Stimulated activated naive B cell treated with anti-CD40 and anti-IgM and Interleukin-4, amounts not matched to agents 10 μg/mL and 1 μg/mL and 100 μg/mL, for 72 hours (primary cell): ENCODE measurements around the gene CMTM7.

ENCODE experiments used
- ATAC-seq, 2 donors: fragments of 150-1000 bp; cut with Tn5 transposase; replicated peaks; 2 replicates each; pipeline ENCODE4 v1.10.0; 2021; ENCODE audit warnings: moderate library complexity in 1 of 2
- DNase-seq: peaks from one replicate; pipeline ENCODE4 v3.0.0; 2021
- H3K27ac Mint-ChIP-seq: one replicate; pipeline ENCODE4 v1.8.0; 2022; ENCODE audit warnings: mild to moderate bottlenecking, mixed read lengths
- H3K27me3 Mint-ChIP-seq, 2 donors: one replicate each; pipeline ENCODE4 v1.8.0; 2022; ENCODE audit warnings: mixed read lengths in 2 of 2
- H3K36me3 Mint-ChIP-seq, 2 donors: one replicate each; pipeline ENCODE4 v1.8.0; 2022; ENCODE audit warnings: mixed read lengths in 2 of 2, mild to moderate bottlenecking in 1 of 2
- H3K4me1 Mint-ChIP-seq, 2 donors: one replicate each; pipeline ENCODE4 v1.8.0; 2022; ENCODE audit warnings: mixed read lengths in 2 of 2, mild to moderate bottlenecking in 1 of 2
- H3K4me3 Mint-ChIP-seq, 2 donors: one replicate each; pipeline ENCODE4 v1.8.0; 2022; ENCODE audit warnings: mild to moderate bottlenecking in 2 of 2, mixed read lengths in 2 of 2, moderate library complexity in 1 of 2
- H3K9me3 Mint-ChIP-seq, 2 donors: one replicate each; pipeline ENCODE4 v1.8.0; 2022; ENCODE audit warnings: mixed read lengths in 2 of 2, mild to moderate bottlenecking in 1 of 2

Gene CMTM7

DNA sequence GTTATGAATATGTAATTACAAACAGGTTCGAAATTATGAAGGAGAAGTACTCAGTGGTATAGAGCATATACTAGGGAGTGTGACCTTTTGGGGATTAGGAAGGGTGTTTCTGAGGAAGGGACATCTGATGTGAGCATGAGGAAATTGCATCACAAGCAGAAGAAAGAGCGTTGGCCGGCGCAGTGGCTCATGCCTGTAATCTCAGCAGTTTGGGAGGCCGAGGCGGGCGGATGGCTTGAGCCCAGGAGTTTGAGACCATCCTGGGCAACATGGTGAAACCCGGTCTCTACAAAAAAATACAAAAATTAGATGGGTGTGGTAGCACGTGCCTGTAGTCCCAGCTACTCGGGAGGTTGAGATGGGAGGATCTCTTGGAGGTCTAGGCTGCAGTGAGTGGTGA, 6.9 kb downstream of the CMTM7 start:
- no peak overlapping the region for H3K4me3 Mint-ChIP-seq
- peak overlapping the region; percentile 51 for H3K27ac Mint-ChIP-seq
- H3K36me3 Mint-ChIP-seq, result peaks cover 17 to 21% of the 10 kb centered on the region in 2 donors
- H3K4me1 Mint-ChIP-seq, result peaks cover 51 to 94% of the 10 kb centered on the region in 2 donors
- DNase-seq (no peak), ATAC-seq (no peak)
- no peaks in the 10 kb centered on the region for H3K9me3 Mint-ChIP-seq
- no peaks in the 10 kb centered on the region for H3K27me3 Mint-ChIP-seq

DNA sequence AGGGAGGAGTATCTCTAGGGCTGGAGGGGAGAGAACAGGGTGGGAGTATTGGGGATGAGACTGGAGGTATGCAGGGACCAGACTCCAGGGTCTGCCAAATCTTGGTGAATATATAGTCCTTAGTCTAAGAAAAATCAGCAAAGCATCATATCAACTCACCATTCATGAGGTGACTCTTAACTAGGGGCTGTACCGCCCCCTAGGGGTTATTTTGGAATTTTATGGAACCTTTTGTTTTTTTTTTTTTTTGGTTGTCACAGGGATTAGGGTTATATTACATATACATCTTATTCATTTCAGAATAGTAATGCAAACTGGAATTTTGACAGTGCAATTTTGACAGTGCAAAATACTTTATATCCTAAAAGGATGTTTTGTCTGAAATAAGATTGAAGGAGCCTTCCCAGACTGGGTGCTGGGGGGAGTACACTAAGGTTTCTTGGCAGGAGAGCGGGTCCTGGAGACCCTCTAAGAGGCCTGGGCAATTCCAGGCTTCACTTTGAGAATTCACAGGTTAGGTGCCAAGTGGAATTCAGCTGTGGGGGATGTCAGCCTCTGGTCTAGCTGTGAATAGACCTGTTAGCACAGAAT, 7.5 kb downstream of the CMTM7 start:
- H3K27me3 Mint-ChIP-seq, result no peaks in the 10 kb centered on the region
- no peaks in the 10 kb centered on the region for H3K9me3 Mint-ChIP-seq
- H3K4me3 Mint-ChIP-seq, result no peak overlapping the region
- H3K27ac Mint-ChIP-seq, result peak overlapping the region; percentile 51
- DNase-seq (no peak), ATAC-seq (peak; percentile 28 to 38)
- H3K4me1 Mint-ChIP-seq, result peaks cover 50 to 93% of the 10 kb centered on the region in 2 donors
- peaks cover 17 to 25% of the 10 kb centered on the region in 2 donors for H3K36me3 Mint-ChIP-seq

DNA sequence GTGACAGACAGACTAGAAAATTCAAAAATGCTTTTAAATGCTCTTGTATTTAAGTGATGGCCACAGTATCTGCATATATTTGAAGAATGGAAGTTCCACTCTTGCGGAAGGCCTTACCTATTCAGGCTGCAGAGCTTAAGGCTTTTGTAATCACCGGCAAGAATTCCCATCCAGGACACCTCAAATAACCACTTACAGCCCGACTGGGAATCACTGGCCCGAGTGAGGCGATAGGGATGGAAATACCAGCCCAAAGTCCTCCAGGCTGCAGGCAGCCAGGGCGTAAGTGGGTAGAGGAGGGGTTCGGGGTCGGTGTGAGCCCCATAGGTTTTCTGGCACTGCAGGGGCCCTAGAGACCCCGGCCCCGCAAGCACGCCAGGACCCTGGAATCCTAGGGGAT, 9.5 kb downstream of the CMTM7 start:
- no peak for DNase-seq
- Mint-ChIP-seq H3K9me3 (no peaks in the 10 kb centered on the region), H3K27me3 (no peaks in the 10 kb centered on the region), H3K4me3 (peak overlapping the region; percentile 85 to 94), H3K36me3 (peaks cover 16 to 26% of the 10 kb centered on the region in 2 donors), H3K4me1 (peaks cover 44 to 88% of the 10 kb centered on the region in 2 donors), H3K27ac (peak overlapping the region; percentile 97)
- peak in 1 of 2 donors; percentile 26 for ATAC-seq

DNA sequence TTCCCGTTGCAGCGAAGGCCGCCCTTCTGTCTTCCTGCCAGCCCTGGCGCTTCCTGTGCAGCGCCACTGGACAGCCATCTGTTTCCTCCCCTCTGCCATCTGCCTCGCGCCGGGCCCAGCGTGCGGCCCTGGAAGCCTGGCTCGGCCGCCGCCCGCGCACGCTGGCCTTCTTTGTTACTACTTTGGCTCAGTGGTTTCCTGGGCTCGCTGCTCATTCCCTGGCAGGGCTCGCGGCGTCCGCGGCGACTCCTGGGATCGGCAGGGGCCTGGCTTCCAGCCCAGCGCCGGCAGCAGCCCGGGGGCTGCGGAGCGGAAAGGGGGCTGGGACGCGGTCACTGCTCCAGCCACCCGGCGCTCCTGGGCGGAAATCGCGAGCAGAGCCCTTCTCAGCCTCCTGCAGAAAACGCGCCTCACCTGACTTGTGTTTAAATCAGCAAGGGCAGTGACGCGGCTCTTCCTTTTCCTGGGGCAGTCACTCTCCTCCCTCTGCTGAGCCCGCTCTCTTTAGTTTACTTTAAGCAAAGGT, 10.0 kb downstream of the CMTM7 start:
- H3K27me3 Mint-ChIP-seq, result no peaks in the 10 kb centered on the region
- peak overlapping the region; percentile 85 to 94 for H3K4me3 Mint-ChIP-seq
- H3K4me1 Mint-ChIP-seq, result peaks cover 47 to 89% of the 10 kb centered on the region in 2 donors
- peaks cover 15 to 25% of the 10 kb centered on the region in 2 donors for H3K36me3 Mint-ChIP-seq
- DNase-seq (no peak), ATAC-seq (peak; percentile 72 to 77)
- H3K27ac Mint-ChIP-seq, result peak overlapping the region; percentile 97
- no peaks in the 10 kb centered on the region for H3K9me3 Mint-ChIP-seq

DNA sequence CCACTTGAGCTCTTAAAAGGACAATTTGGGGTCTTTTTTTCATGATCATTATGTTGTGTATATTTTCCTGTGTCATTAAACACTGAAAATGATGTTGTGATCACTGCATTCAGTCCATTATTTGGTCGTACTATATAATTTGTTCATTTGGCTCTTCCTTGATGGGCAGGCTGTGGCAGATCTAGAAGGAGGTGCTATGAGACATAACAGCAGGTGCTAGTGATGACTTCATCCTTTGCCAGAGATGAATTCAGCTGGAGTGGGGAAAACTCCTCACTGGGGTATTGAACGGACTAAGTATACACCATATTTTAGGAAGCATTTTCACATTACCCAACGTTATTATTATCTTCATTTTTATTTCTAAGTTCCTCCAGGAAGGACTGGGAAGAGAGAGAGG, 12.0 kb downstream of the CMTM7 start:
- no peaks in the 10 kb centered on the region for H3K27me3 Mint-ChIP-seq
- no peak overlapping the region for H3K27ac Mint-ChIP-seq
- ATAC-seq (no peak), DNase-seq (no peak)
- no peak overlapping the region for H3K4me3 Mint-ChIP-seq
- no peaks in the 10 kb centered on the region for H3K9me3 Mint-ChIP-seq
- peaks cover 13 to 24% of the 10 kb centered on the region in 2 donors for H3K36me3 Mint-ChIP-seq
- H3K4me1 Mint-ChIP-seq, result peaks cover 43 to 89% of the 10 kb centered on the region in 2 donors

DNA sequence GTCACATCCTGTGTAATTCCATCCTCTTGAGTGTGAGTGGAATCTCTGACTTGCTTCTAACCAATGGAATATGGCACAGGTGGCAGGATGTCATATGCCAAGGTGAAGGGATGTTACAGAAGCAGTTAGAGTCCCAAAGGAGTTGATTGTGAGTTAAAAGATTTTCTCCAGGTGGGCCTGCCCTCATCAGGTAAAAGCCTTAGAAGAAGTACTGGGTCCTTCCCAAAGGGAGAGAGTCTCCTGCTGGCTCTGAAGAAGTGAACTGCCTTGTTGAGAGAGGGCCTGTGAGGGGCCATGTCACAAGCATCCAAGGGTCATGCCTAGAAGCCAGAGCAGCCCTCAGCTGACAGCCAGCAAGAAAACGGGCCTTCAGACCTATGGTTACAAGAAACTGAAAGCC, 13.1 kb downstream of the CMTM7 start:
- H3K4me3 Mint-ChIP-seq, result no peak overlapping the region
- H3K27me3 Mint-ChIP-seq, result no peaks in the 10 kb centered on the region
- no peak for ATAC-seq
- H3K9me3 Mint-ChIP-seq, result no peaks in the 10 kb centered on the region
- peaks cover 45 to 88% of the 10 kb centered on the region in 2 donors for H3K4me1 Mint-ChIP-seq
- H3K27ac Mint-ChIP-seq, result peak overlapping the region; percentile 37
- H3K36me3 Mint-ChIP-seq, result peaks cover 15 to 27% of the 10 kb centered on the region in 2 donors
- DNase-seq, result no peak

DNA sequence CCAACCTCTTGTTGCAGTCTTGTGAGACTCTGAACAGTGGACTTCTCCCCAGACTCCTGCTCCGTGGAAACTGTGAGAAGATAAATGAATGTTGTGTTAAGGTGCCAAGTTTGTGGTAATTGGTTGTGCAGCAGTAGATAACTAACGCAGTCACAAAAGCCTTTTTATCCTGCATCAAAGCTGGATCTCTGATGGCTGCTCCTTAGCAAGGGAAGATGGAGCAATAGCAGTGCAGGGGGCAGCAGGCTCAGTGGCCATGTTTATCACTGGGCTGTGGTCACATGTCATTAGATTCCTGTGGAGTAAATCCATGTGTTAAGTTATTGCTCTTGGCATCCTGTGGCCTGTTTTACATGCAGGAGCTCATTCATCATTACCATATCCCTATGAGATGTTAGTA, 13.5 kb downstream of the CMTM7 start:
- no peak overlapping the region for H3K4me3 Mint-ChIP-seq

DNA sequence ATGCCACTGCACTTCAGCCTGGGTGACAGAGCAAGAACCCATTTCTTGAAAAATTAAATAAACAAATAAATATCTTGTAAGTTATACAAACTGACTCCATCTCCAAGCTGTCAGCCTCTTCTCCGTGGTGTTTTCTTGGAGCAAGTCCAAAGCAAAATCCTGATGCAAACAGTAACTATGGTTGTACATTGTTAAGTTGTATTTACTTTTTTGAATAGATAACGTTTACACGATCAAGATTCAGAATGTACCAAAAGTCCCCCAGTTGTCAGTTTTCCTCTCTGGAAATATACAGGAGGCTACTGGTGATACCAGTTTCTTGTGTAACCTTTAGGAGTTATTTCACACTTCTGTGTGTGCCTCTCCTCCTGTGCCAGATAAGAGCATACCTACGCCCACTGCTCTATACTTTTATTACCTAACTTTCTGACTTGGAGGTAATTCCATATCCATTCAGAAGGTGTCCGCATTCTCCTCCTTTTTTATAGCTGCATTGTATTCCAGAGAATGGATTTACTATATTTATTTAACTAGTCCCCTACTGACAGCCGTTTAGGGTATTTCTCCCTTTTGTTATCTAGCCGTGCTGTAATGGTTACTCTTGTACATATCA, 14.2 kb downstream of the CMTM7 start:
- no peak for ATAC-seq
- peaks cover 48 to 90% of the 10 kb centered on the region in 2 donors for H3K4me1 Mint-ChIP-seq

More for the DNA sequence above, 13.5 kb downstream of the CMTM7 start:
- peaks cover 49 to 90% of the 10 kb centered on the region in 2 donors for H3K4me1 Mint-ChIP-seq
- H3K9me3 Mint-ChIP-seq, result no peaks in the 10 kb centered on the region
- H3K27ac Mint-ChIP-seq, result no peak overlapping the region
- peaks cover 18 to 31% of the 10 kb centered on the region in 2 donors for H3K36me3 Mint-ChIP-seq
- ATAC-seq (no peak), DNase-seq (no peak)
- H3K27me3 Mint-ChIP-seq, result no peaks in the 10 kb centered on the region

DNA sequence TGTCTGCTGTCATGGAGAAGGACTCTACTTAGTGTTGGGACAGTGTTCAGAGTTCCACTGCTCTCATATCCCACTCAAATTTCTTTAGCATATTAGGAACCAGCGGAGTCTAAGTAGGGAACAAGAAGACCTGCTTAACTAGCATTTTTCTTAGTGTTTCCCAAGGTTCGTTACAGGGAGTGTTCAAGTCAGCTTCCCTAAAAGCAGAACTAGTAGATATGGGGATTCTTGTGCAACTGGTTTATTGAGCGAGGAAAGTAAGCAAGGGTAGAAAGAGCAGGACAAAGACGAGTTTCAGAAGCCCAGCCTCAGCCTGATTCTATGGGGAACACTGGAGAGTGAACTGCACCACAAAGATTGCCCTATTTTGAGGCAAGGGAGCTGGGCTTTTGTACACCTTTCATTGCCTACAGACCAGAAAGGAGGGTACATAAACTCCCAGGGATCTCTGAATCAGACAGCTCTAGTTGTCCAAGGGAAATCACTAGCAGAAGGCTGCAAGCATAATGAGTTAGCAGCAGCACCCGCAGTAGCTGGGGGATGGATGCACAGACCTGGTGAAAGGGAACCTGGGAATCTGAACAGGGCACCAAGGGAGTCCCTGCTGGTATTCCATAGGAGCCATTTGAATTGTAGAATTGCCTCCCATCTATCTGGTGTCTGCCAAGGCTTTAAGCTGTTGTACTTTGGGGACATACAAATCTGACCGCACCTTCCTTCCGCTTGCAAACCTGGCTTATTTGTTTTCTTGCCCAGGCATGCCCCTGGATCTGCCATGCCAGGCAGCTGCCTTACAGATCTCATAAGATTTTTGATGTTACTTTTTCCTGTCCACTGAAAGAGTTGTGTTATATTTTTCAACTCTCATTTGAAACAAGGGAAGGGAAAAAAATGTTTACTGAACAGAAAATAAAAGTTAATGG, 15.1 kb downstream of the CMTM7 start:
- Mint-ChIP-seq H3K9me3 (no peaks in the 10 kb centered on the region), H3K4me1 (peaks cover 48 to 86% of the 10 kb centered on the region in 2 donors)
- ATAC-seq, result no peak

More for the DNA sequence above, 14.2 kb downstream of the CMTM7 start:
- no peak for DNase-seq
- Mint-ChIP-seq H3K4me3 (no peak overlapping the region), H3K9me3 (no peaks in the 10 kb centered on the region), H3K36me3 (peaks cover 18 to 35% of the 10 kb centered on the region in 2 donors), H3K27ac (no peak overlapping the region), H3K27me3 (no peaks in the 10 kb centered on the region)

DNA sequence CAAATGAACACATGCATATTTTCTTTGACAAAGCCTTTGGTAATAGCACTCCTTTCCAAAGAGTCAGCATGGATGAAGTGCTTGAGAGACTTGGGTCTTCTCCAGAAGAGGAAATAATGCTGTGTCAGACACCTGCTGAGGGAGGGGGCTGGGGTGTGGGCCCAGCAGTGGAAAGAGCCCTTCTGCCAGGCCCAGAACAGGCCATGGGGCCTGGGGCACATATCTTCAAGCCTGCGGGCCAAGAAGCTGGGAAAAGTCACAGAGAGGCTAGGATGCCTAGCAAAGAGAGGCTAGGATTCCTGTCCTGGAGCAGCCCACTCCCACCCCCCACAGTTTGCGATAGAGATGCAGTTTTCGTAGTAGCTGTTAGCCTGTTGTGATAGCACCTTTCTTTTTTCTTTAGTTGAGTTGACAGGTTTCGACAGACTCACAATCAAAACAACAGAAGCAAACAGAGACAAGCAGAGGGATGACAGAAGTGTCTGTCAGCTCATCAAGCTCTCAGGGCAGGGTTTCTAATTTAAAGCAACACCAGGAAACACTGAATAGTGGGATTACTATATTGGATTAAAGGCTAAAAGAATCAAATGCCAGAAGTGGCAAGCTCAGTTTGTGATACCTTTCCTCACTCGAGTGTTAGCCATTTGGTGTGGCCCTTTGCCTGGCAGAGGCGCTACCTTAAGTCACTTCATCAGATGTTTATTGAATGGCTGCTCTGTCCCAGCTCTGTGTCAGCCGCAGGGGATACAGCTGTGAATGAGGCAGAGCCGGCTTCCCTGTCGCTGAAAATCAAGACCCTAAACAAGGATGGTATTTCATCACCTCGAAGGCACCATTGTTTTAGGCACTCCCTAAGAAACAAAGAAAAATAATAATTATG, 19.0 kb downstream of the CMTM7 start:
- Mint-ChIP-seq H3K27me3 (no peaks in the 10 kb centered on the region), H3K27ac (peak overlapping the region; percentile 37), H3K4me1 (peaks cover 40 to 73% of the 10 kb centered on the region in 2 donors), H3K36me3 (peaks cover 5 to 36% of the 10 kb centered on the region in 2 donors), H3K9me3 (no peaks in the 10 kb centered on the region), H3K4me3 (no peak overlapping the region)
- DNase-seq, result no peak
- ATAC-seq, result no peak

More for the DNA sequence above, 15.1 kb downstream of the CMTM7 start:
- H3K36me3 Mint-ChIP-seq, result peaks cover 18 to 39% of the 10 kb centered on the region in 2 donors
- H3K27ac Mint-ChIP-seq, result no peak overlapping the region
- H3K27me3 Mint-ChIP-seq, result no peaks in the 10 kb centered on the region
- no peak overlapping the region for H3K4me3 Mint-ChIP-seq
- no peak for DNase-seq

DNA sequence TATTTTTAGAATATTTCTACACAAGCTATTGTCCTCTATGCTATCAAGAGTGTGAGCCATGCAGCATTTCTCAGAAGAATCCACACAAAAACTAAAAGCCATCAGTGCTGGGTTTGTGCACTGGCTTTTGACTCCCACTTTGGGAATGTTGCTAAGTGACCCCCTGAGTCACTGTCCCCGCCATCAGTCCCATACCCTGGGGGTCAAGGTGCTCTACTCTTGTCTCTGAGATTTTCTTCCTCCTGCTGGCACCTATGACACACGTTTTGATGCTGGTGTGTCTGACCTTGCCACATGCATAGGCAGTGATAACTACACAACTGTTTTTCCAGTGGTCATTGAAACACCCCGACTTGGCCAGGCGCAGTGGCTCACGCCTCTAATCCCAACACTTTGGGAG, 19.8 kb downstream of the CMTM7 start:
- Mint-ChIP-seq H3K4me3 (no peak overlapping the region), H3K27ac (no peak overlapping the region), H3K36me3 (peaks cover 5 to 36% of the 10 kb centered on the region in 2 donors), H3K9me3 (no peaks in the 10 kb centered on the region), H3K27me3 (no peaks in the 10 kb centered on the region), H3K4me1 (peaks cover 43 to 71% of the 10 kb centered on the region in 2 donors)
- ATAC-seq, result no peak
- no peak for DNase-seq

DNA sequence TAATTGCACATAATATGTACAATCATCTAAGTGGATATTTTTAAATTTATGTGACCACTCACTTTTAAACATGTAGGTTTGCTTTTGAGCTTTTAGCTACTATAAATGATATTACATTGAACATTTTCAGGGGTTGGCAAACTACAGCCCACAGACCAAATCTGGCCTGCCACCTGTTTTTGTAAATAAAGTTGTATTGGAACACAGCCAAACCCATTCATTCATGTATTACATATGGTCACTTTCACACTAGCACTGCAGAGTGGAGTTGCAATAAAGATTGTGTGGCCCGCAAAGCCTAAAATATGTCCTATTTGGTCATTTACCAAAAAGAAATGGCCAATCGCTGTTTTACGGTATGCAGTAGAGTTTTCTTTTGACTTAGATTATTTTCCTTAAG, 21.2 kb downstream of the CMTM7 start:
- Mint-ChIP-seq H3K27ac (no peak overlapping the region), H3K36me3 (peaks cover 5 to 33% of the 10 kb centered on the region in 2 donors), H3K9me3 (no peaks in the 10 kb centered on the region), H3K4me3 (no peak overlapping the region), H3K27me3 (no peaks in the 10 kb centered on the region), H3K4me1 (peaks cover 37 to 68% of the 10 kb centered on the region in 2 donors)
- ATAC-seq, result no peak
- DNase-seq, result no peak

DNA sequence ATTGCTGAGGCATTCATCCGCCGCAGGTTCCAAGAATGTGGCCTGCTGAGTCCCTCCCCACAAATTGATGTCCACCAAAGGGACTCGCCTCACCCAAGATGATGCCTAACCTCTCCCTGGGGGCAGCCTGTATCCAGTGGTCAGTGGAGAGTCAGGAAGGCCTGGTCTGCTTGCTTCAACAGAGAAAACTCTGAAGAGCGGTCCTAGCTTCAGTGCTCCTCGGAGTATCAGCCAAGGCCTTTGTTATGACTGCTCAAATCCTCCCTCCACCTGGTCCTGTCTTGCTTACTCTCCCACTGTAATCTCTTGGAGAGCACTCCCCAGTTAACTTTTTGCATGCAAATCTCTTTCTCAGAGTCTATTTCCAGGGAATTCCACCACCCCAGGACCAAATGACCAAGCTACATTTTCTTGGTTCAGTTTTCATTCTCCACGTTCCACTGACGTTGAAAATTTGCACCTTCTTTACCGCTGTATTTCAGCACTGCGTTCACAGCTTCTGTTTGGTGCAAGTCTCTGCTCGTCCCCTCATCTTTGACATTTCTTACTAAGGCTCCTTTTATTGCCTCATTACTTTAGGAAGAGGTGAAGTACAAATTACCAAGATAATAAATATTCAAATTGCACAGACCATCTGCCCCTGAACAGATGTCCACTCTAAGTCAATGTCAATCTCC, 22.3 kb downstream of the CMTM7 start:
- no peak for DNase-seq
- peaks cover 42 to 70% of the 10 kb centered on the region in 2 donors for H3K4me1 Mint-ChIP-seq

More for the DNA sequence above, 22.3 kb downstream of the CMTM7 start:
- H3K4me3 Mint-ChIP-seq, result peak overlapping the region; percentile 7 to 17
- H3K27ac Mint-ChIP-seq, result peak overlapping the region; percentile 91
- H3K27me3 Mint-ChIP-seq, result no peaks in the 10 kb centered on the region
- H3K9me3 Mint-ChIP-seq, result no peaks in the 10 kb centered on the region
- peak in 1 of 2 donors; percentile 27 for ATAC-seq
- H3K36me3 Mint-ChIP-seq, result peaks cover 5 to 35% of the 10 kb centered on the region in 2 donors
